Measurements from ENCODE around the gene LETM1.

The LETM1 gene

DNA sequence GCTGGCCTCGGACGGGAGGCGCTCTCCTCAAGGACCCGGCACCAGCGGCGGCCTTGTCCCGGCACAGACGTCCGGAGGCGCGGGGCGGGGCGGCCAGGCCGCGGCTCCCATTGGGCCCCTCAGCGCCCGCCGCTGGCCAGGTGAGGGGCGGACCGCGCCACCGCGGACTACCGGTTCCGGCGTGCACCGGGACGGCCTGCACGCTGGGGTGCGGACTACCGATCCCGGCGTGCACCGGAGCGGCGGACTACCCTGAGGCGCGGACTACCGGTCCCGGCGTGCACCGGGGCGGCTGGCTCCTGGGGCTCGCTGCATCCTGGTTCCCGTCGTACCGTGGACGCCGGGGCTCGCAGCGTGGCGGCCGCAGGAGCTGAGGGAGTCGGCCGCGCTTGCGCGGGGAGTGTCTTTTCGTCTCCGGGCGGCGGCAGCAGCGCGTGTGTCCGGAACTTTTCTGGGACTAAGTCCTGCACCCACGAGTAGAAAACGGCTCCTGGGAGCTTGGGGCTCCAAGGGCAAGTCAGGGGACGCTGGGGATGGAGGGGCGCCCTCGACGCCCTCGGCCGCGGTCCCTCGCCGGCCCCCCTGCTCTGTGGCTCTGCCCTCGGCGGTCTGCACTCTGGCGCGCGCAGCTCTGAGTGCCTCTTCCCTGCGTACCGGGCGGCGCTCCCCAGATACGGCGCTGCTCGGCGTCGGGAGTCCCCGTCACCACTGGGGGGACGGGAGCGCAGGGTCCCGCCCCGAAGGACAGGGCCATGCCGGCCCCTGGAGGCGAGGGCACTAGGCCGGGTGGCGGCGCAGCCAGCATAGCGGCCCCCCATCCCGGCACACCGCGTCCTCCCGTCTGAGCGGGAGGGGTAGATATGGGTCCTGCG, at the start of gene LETM1:
Gene LETM1, minus strand, starts transcription at position 86 of the 872 bp plus-strand sequence. CDS start 206 bp downstream, outside the sequence.
- peaks cover 19% of the 10 kb centered on the region for H3K36me3 Mint-ChIP-seq
- peak within 1 kb of the TSS; percentile 75 for H3K4me3 Mint-ChIP-seq
- H3K9me3 Mint-ChIP-seq, result no peaks in the 10 kb centered on the region
- peak; percentile 87 to 95 for DNase-seq (ENCODE audit: low spot score in 2 of 2)
- ATAC-seq, result peak; percentile 96
- peaks cover 37% of the 10 kb centered on the region for H3K4me1 Mint-ChIP-seq
- H3K27ac Mint-ChIP-seq, result peak within 1 kb of the TSS; percentile 78

DNA sequence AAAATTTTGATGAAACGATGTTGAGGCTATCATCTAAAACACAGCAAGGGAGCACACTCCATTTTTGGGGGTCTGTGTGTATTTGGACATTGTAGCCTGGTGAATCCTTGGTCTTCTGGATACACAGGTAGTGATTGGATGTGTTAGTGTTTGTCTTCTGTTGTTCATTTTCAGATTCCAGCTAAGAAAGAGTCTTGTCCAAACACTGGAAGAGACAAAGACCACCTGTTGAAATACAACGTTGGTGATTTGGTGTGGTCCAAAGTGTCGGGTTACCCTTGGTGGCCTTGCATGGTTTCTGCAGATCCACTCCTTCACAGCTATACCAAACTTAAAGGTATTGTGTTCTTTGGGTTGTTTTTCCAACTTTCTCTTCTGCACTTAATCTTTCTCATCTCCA, 48.1 kb upstream of the LETM1 start:
- no peaks in the 10 kb centered on the region for H3K9me3 Mint-ChIP-seq
- peaks cover 43% of the 10 kb centered on the region for H3K4me1 Mint-ChIP-seq
- H3K36me3 Mint-ChIP-seq, result peaks cover 94% of the 10 kb centered on the region

DNA sequence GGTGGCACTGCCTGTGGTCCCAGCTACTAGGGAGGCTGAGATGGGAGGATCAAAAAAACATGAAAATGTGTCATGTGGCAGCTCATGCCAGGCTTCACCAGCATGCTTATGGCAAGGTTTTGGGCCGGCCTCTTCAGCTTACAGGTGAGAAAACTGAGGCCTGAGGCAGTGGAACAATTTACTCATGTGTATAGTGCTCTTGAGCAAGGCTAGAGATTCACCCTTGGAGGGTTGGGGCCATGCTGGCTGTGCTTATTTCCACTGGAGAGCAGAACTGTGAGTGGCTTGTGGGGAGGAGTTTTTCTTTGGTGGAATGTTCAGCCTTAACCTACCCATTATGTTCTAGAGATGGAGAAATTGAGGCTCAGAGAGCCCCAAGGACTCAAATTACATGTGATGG, 47.1 kb upstream of the LETM1 start:
- Mint-ChIP-seq H3K4me3 (no peak overlapping the region), H3K9me3 (no peaks in the 10 kb centered on the region), H3K27ac (peak overlapping the region; percentile 27), H3K4me1 (peaks cover 43% of the 10 kb centered on the region), H3K36me3 (peaks cover 96% of the 10 kb centered on the region)
- no peak for ATAC-seq
- no peak for DNase-seq (ENCODE audit: low spot score in 2 of 2)

More for the DNA sequence above, 48.1 kb upstream of the LETM1 start:
- H3K4me3 Mint-ChIP-seq, result no peak overlapping the region
- no peak for DNase-seq (ENCODE audit: low spot score in 2 of 2)
- ATAC-seq, result no peak
- H3K27ac Mint-ChIP-seq, result no peak overlapping the region

DNA sequence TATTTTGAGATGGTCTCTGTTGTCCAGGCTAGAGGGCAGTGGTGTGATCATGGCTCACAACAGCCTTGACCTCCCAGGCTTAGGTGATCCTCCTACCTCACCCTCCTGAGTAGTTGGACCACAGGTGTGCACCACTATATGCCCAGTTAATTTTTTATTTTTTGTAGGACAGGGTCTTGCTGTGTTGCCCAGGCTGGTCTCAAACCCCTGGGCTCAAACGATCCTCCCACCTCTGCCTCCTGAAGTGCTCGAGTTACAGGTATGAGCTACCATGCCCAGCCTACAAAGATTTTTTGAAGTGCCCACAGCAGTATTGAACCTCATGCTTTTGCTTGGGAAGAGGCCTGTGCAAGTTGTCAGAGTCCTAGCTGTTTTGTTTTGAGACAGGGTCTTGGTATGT, 46.3 kb upstream of the LETM1 start:
- DNase-seq (ENCODE audit: low spot score in 2 of 2) (no peak), ATAC-seq (no peak)
- peak overlapping the region; percentile 27 for H3K27ac Mint-ChIP-seq
- H3K36me3 Mint-ChIP-seq, result peaks cover 94% of the 10 kb centered on the region
- no peaks in the 10 kb centered on the region for H3K9me3 Mint-ChIP-seq
- H3K4me1 Mint-ChIP-seq, result peaks cover 43% of the 10 kb centered on the region
- H3K4me3 Mint-ChIP-seq, result no peak overlapping the region

DNA sequence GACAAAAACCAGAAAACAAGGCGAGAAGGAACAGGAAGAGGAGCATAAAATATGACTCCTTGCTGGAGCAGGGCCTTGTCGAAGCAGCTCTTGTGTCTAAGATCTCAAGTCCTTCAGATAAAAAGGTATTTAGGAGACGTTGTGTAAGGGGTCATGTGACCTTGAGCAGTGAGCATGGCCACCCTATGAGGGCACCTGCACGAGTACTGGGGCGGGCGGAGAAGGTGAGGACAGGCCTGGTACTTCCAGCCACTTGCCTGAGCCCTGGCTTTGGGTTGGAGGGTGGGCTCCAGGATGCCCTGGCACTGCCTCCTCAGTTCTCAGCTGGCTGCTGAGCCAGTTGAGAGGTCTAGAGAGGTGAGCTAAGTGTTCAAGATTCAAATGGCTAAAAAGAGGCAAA, 45.2 kb upstream of the LETM1 start:
- Mint-ChIP-seq H3K4me1 (peaks cover 43% of the 10 kb centered on the region), H3K9me3 (no peaks in the 10 kb centered on the region), H3K27ac (no peak overlapping the region), H3K4me3 (no peak overlapping the region), H3K36me3 (peaks cover 93% of the 10 kb centered on the region)
- no peak for DNase-seq (ENCODE audit: low spot score in 2 of 2)
- no peak for ATAC-seq

DNA sequence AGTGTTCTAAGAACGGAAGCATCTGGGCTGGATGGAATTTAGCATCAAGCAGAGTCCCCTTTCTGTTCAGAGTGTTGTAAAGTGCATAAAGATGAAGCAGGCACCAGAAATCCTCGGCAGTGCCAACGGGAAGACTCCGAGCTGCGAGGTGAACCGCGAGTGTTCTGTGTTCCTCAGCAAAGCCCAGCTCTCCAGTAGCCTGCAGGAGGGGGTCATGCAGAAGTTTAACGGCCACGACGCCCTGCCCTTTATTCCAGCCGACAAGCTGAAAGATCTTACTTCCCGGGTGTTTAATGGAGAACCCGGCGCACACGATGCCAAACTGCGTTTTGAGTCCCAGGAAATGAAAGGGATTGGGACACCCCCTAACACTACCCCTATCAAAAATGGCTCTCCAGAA, 44.7 kb upstream of the LETM1 start:
- Mint-ChIP-seq H3K9me3 (no peaks in the 10 kb centered on the region), H3K4me1 (peaks cover 44% of the 10 kb centered on the region), H3K36me3 (peaks cover 90% of the 10 kb centered on the region), H3K27ac (no peak overlapping the region), H3K4me3 (no peak overlapping the region)
- no peak for ATAC-seq
- no peak for DNase-seq (ENCODE audit: low spot score in 2 of 2)

DNA sequence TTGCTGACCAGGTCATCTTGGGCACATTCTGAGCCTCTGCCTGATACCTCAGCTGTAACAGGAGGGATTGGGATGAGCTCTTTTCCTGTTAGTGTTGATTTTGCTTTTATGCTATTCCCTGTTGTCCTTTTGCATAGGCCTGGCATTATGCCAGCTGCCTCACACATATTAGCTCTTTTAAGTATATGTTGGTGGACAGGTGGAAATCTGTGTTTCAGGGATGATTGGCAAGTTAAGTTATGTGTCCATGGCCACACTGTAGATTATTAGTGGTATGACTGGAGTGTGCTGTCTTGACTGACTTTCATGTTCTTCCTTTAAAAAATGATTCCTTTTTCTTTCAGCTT, 44.1 kb upstream of the LETM1 start:
- ATAC-seq (no peak), DNase-seq (ENCODE audit: low spot score in 2 of 2) (no peak)
- no peaks in the 10 kb centered on the region for H3K9me3 Mint-ChIP-seq
- H3K4me3 Mint-ChIP-seq, result no peak overlapping the region
- H3K36me3 Mint-ChIP-seq, result peaks cover 90% of the 10 kb centered on the region
- no peak overlapping the region for H3K27ac Mint-ChIP-seq
- H3K4me1 Mint-ChIP-seq, result peaks cover 49% of the 10 kb centered on the region

DNA sequence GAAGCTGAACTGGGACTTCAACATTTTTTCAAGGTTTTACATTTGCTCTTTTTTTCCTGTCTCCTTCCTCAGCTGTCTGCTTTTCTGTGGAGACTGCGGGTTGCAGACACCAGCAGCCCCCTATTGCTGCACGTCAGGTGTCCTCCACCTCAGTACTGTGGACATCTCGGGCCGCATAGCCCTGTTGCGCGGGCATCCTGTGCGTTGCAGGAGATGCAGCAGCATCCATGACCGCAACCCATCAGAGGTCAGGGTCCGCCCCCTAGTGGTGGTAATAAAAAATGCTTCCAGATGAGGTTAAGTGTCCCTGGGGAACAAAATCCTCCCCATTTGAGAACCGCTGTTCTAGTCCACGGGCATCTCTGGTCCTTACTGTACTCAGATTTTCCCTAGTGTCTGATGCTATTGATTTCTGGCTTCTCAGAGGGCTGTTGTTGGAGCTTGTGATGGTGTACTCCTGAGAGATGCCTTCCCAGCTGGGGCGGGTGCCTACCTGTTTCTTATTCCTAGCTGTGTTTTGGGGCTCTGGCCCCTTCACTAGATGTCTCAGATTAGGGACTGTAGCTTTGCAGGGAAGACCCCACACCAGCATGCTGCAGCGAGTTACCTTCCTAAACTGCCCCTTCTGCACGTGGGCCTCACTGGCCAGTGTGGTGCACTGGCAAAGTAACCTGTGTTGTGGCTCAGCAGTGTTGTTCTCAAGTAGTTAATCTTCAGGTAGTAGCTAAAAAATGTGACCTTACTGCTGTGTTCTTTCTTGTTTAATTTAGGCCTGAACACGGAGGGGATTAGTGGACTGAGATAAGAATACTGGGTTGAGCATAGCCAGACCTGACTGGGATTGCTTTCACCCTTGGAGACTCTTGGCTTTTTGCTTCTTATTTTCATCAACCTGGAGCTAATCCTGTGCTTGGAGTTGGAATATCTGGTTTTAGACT, 43.5 kb upstream of the LETM1 start:
- no peaks in the 10 kb centered on the region for H3K9me3 Mint-ChIP-seq
- peaks cover 90% of the 10 kb centered on the region for H3K36me3 Mint-ChIP-seq
- peak overlapping the region; percentile 26 for H3K4me3 Mint-ChIP-seq
- ATAC-seq (peak; percentile 96), DNase-seq (ENCODE audit: low spot score in 2 of 2) (peak; percentile 56 to 81)
- peak overlapping the region; percentile 73 for H3K27ac Mint-ChIP-seq
- H3K4me1 Mint-ChIP-seq, result peaks cover 52% of the 10 kb centered on the region

DNA sequence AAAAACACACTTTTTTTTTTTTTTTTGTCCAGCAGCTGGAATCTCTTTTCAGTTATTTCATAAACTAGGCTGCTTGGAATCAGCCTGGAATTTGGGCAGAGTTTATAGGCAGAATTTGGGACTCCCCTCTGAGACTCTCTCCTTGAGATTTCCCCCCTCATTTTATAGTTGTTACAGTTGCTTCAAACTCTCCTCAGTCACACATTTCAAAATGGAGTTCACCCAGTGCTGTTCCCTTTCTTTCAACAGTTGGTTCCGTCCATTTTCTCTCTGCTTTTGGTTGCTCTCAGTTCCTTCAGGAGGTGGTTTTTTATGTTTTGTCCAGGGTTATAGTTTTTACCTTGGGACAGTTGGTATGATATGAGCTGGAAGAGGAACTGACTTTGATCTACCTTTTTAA, 42.7 kb upstream of the LETM1 start:
- H3K4me3 Mint-ChIP-seq, result peak overlapping the region; percentile 26

DNA sequence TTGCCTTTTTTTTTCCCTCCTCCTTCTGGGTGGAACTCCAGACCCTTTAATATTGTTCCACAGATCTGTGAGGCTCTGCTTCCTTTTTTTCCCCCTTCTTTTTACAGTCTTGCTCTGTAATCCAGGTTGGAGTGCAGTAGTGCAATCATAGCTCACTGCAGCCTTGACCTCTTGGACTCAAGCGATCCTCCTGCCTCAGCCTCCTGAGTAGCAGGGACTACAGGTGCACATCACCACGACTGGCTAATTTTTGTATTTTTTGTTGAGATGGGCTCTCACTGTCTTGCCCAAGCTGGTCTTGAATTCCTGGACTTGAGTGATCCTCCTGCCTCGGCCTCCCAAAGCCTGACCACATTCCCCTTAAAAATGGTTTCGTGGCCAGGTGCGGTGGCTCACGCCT, 42.1 kb upstream of the LETM1 start:
- peak overlapping the region; percentile 17 for H3K27ac Mint-ChIP-seq
- H3K4me3 Mint-ChIP-seq, result no peak overlapping the region
- H3K36me3 Mint-ChIP-seq, result peaks cover 90% of the 10 kb centered on the region
- H3K9me3 Mint-ChIP-seq, result no peaks in the 10 kb centered on the region
- ATAC-seq (no peak), DNase-seq (ENCODE audit: low spot score in 2 of 2) (no peak)
- H3K4me1 Mint-ChIP-seq, result peaks cover 47% of the 10 kb centered on the region

More for the DNA sequence above, 42.7 kb upstream of the LETM1 start:
- H3K36me3 Mint-ChIP-seq, result peaks cover 90% of the 10 kb centered on the region
- no peak for DNase-seq (ENCODE audit: low spot score in 2 of 2)
- no peak for ATAC-seq
- H3K4me1 Mint-ChIP-seq, result peaks cover 52% of the 10 kb centered on the region
- no peaks in the 10 kb centered on the region for H3K9me3 Mint-ChIP-seq
- H3K27ac Mint-ChIP-seq, result peak overlapping the region; percentile 73

DNA sequence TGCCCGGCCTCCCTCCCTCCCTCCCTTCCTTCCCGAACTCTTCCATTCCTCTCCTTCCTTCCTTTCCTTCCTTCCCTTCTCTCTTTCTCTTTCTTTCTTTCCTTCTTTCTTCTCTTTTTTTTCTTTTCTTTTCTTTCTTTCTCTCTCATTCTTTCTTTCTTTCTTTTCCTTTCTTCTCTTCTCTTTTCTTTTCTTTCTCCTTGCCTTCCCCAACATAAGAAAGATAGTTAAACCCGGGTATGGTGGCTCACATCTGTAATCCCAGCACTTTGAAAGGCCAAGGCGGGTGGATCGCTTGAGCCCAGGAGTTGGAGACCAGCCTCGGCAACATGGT, 40.7 kb upstream of the LETM1 start:
- no peak overlapping the region for H3K27ac Mint-ChIP-seq
- no peak for DNase-seq (ENCODE audit: low spot score in 2 of 2)
- H3K9me3 Mint-ChIP-seq, result no peaks in the 10 kb centered on the region
- no peak overlapping the region for H3K4me3 Mint-ChIP-seq
- H3K4me1 Mint-ChIP-seq, result peaks cover 50% of the 10 kb centered on the region
- no peak for ATAC-seq
- peaks cover 89% of the 10 kb centered on the region for H3K36me3 Mint-ChIP-seq

DNA sequence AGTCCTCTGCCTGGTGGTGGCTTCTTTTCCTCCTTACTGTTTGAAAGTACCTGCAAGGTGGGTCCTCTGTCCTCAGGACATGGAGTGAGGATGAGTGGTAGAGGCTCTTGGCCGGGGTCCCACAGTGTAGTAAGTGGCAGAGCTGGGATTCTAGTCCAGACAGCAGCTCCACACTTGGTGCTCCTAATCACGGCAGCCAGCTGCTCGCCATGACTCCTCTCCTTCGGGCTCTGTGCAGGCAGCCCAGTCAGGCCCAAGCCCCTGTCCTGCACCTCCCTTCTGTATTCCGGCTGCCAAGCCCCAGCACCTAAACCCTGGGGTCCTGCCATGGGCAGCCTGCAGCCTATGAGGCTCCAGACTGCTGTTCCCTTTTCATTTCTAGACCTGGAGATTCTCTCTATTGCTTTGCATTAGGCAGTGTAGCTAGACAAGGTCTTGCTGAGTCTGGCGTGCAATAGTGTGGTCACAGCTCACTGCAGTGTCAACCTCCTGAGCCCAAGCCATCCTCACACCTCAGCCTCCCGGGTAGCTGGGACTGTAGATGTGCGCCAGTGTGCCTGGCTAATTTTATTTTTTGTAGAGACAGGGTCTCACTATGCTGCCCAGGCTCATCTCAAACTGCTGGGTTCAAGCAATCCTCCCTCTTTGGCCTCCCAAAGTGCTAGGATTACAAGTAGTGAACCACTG, 40.2 kb upstream of the LETM1 start:
- ATAC-seq, result no peak

DNA sequence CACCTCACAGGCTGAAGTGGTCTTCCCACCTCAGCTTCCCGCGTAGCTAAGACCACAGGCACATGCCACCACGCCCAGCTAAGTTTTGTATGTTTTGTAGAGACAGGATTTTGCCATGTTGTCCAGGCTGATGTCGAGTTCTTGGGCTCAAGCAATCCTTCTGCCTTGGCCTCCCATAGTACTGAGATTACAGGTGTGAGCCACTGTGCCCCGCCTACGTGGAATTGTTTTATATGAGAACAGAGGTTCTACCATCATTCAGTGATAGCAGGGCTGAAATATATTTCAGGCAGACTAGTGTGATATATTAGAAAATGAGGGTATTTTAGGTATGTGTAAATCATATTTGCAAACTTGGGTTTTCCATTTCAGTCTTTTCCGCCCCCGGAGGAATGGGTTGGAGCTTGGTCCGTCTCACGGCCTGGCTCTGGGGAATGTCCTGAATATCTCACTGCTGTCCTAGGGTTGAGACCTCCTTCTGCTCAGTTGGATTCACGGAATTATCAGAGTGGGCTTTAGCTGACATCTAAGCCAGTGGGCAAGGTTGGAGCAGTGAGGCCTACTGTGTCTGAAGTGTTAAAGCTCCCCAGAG, 35.1 kb upstream of the LETM1 start:
- Mint-ChIP-seq H3K27ac (no peak overlapping the region), H3K4me1 (peaks cover 24% of the 10 kb centered on the region), H3K9me3 (no peaks in the 10 kb centered on the region), H3K4me3 (no peak overlapping the region), H3K36me3 (peaks cover 54% of the 10 kb centered on the region)
- ATAC-seq (no peak), DNase-seq (ENCODE audit: low spot score in 2 of 2) (no peak)

More for the DNA sequence above, 40.2 kb upstream of the LETM1 start:
- Mint-ChIP-seq H3K9me3 (no peaks in the 10 kb centered on the region), H3K4me3 (no peak overlapping the region), H3K36me3 (peaks cover 84% of the 10 kb centered on the region), H3K27ac (peak overlapping the region; percentile 23), H3K4me1 (peaks cover 49% of the 10 kb centered on the region)
- no peak for DNase-seq (ENCODE audit: low spot score in 2 of 2)

DNA sequence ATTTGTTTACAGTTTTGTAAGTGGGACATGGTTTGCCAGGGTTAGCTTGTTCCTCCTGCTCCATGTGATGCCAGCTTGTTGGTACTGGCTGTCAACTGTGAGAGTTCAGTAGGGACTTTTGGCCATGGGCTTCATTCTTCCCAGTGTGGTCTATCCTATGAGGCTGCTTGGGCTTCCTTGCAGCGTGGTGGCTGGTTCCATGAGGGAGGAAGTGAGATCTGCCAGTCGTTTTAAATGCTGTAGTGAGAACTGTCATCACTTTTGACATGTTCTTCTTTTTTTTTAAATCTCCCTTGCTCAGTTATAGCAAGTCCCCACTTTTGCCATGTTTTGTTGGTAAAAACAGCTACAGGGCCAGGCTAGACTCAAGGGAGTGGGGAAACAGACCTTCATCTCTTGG, 31.1 kb upstream of the LETM1 start:
- no peak for ATAC-seq
- Mint-ChIP-seq H3K36me3 (peaks cover 17% of the 10 kb centered on the region), H3K27ac (peak overlapping the region; percentile 69), H3K9me3 (no peaks in the 10 kb centered on the region), H3K4me1 (peaks cover 22% of the 10 kb centered on the region), H3K4me3 (no peak overlapping the region)
- no peak for DNase-seq (ENCODE audit: low spot score in 2 of 2)

DNA sequence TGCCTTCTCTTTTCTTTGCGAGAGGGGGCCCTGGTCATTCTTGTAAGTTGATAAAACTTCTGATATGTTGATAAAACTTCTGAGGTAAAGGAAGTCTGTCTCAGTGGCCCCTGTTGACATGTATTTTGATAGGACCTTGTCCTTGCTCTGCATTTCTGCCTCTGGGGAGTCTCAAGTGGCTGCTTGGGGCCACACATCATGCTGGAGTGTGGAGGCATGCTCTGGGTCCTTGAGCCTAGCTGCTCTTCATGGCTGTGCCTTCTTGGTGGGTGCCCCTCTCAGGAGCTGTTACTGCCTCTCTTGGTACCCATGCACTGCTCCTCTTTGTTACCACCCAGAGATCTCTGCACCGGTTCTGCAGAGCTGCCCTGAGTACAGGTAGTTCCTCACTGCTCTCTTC, 29.5 kb upstream of the LETM1 start:
- Mint-ChIP-seq H3K27ac (no peak overlapping the region), H3K4me3 (no peak overlapping the region), H3K4me1 (peaks cover 30% of the 10 kb centered on the region), H3K9me3 (no peaks in the 10 kb centered on the region), H3K36me3 (peaks cover 21% of the 10 kb centered on the region)
- ATAC-seq (no peak), DNase-seq (ENCODE audit: low spot score in 2 of 2) (no peak)
